ENCODE results near the gene ARPC5. TPM values are rescaled to one million over a fixed set of nuclear protein-coding genes. Genes with fewer than 3 reads are reported as not detected.
A peak's percentile ranks its signal among the peaks of the same experiment; 100 is the strongest.

ARPC5 gene
- total and polyA plus RNA-seq, 9 of the 15 experiments (the other 6 are each of a cell fraction or from before 2014, with no cell fraction given), result 71.8 to 150 (median 91.6) TPM

DNA sequence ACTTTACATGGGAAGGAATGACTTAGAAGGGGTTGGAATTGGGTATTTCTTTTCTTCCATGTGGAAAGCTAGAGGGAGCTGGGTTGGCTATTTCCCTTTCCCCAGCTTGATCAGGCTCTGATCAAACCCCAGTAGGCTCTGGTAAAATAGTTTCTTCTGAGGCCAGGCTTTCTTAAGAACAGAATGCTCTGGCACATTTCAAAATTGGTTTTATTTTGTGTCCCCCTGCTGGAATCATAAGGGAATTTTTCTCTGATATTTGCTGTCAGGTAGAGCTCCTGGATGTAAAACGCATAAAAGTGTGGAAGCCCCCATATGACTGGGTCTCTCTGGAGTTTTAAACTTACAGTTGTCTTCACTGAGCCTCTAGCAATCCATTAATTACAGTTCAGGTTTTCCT, 34.6 kb upstream of the ARPC5 start:
- BruUV-seq (replicated peaks), result no TSS peak
- Histone ChIP-seq H3K9ac (ENCODE audit: insufficient read depth in 1 of 2, low read depth in 2 of 2, low read length in 2 of 2) (no peak overlapping the region), H2AFZ (ENCODE audit: low read depth, low read length) (no peak overlapping the region), H4K20me1 (replicated peaks; ENCODE audit: control insufficient read depth, insufficient read depth, low read length) (no peaks in the 10 kb centered on the region), H3K4me3 (no peak overlapping the region), H3K4me2 (ENCODE audit: insufficient read depth, low read length) (no peak overlapping the region), H3K27me3 (ENCODE audit: control insufficient read depth in 2 of 2, insufficient read depth in 2 of 2, low read length in 2 of 2) (peaks cover 0 to 3% of the 10 kb centered on the region in 2 experiments; a peak in 1 of 5 replicates), H3K9me1 (ENCODE audit: control insufficient read depth, insufficient read depth, low read length) (no peaks in the 10 kb centered on the region), H3K36me3 (ENCODE audit: control insufficient read depth, insufficient read depth, low read length) (no peaks in the 10 kb centered on the region), H3K9me3 (replicated peaks; ENCODE audit: control insufficient read depth, insufficient read depth, low read depth, low read length) (no peaks in the 10 kb centered on the region), H3K4me1 (replicated peaks in 1 of 2; ENCODE audit: control insufficient read depth in 2 of 2, insufficient read depth in 2 of 2, low read length in 2 of 2) (no peaks in the 10 kb centered on the region), H3K27ac (ENCODE audit: extremely low read depth, low read depth, low read length) (no peak overlapping the region), H3K79me2 (ENCODE audit: control insufficient read depth, insufficient read depth, low read length) (no peaks in the 10 kb centered on the region)
- TF ChIP-seq RBM39 (optimal IDR thresholded peaks at IDR 0.05; ENCODE audit: low read depth, low read length), result no peak
- peak; percentile 8 to 29 (median 24); a peak in 2 of 6 replicates for TF ChIP-seq CTCF (IDR thresholded peaks at IDR 0.05 in 2 of 3, conservative IDR thresholded peaks at IDR 0.05 in 1 of 3; ENCODE audit: insufficient read depth in 2 of 3, low read depth in 1 of 3, low read length in 3 of 3)
- ChIA-PET POLR2A (no interaction called here), CTCF (ENCODE audit: low intra/inter-chr PET ratio) (no interaction called here)
- intact Hi-C loops (cut with micrococcal nuclease) (no loop called here), in situ Hi-C loops (cut with MboI) (no loop called here)
- no peak for DNase-seq (ENCODE audit: extremely low read depth in 1 of 4, low spot score in 3 of 4)
- ATAC-seq, result no peak
- WGBS (ENCODE audit: insufficient coverage, low coverage, missing lambda C conversion rate), result 0% methylated on average over 1 of the region's 1 CpG
- FAIRE-seq, result no peak

DNA sequence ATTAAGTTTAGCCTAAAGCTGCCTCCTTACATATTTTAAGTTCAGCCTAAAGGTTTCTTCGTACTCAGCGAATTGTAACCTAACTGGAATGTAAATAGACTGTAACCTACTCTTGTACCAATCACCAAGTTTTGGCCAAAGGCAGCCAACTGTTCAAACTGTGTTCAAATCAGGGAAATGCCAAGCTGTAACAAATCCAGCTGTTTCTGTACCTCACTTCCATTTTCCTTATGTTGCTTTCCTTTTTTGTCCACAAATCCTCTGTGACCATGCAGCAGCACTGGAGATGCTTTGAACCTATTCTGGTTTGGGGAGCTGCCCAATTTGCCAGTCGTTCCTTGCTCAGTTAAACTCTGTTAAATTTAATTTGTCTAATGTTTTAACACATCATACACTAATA, 20.8 kb upstream of the ARPC5 start:
- intact Hi-C loops (cut with micrococcal nuclease), result loop anchor here (5.0 kb wide), 3 partner anchors 376 to 1006 kb away; no protein-coding TSS in a partner anchor

More for the DNA sequence above, 20.8 kb upstream of the ARPC5 start:
- TF ChIP-seq STAT5B (CRISPR knock-in tag; IDR thresholded peaks at IDR 0.05), result no peak
- Histone ChIP-seq H3K9me3 (replicated peaks; ENCODE audit: control insufficient read depth, insufficient read depth, low read depth, low read length) (no peaks in the 10 kb centered on the region), H3K9me1 (ENCODE audit: control insufficient read depth, insufficient read depth, low read length) (no peaks in the 10 kb centered on the region), H3K4me2 (ENCODE audit: insufficient read depth, low read length) (no peak overlapping the region), H3K36me3 (ENCODE audit: control insufficient read depth, insufficient read depth, low read length) (no peaks in the 10 kb centered on the region), H2AFZ (ENCODE audit: low read depth, low read length) (no peak overlapping the region), H3K79me2 (ENCODE audit: control insufficient read depth, insufficient read depth, low read length) (no peaks in the 10 kb centered on the region), H3K4me1 (replicated peaks in 1 of 2; ENCODE audit: control insufficient read depth in 2 of 2, insufficient read depth in 2 of 2, low read length in 2 of 2) (no peaks in the 10 kb centered on the region), H3K27me3 (ENCODE audit: control insufficient read depth in 2 of 2, insufficient read depth in 2 of 2, low read length in 2 of 2) (peaks cover 0 to 14% of the 10 kb centered on the region in 2 experiments; a peak in 1 of 5 replicates), H3K4me3 (no peak overlapping the region), H3K27ac (ENCODE audit: extremely low read depth, low read depth, low read length) (no peak overlapping the region), H3K9ac (ENCODE audit: insufficient read depth in 1 of 2, low read depth in 2 of 2, low read length in 2 of 2) (no peak overlapping the region), H4K20me1 (replicated peaks; ENCODE audit: control insufficient read depth, insufficient read depth, low read length) (no peaks in the 10 kb centered on the region)
- POLR2A ChIA-PET, result interaction anchor here (1.3 kb wide), 1 partner anchor 30 kb away, joined by 3 read pairs; no protein-coding TSS in a partner anchor
- CTCF ChIA-PET (ENCODE audit: low intra/inter-chr PET ratio), result interaction anchor here (0.7 to 2.4 kb wide), 6 partner anchors 12 to 259 kb away, joined by 3 to 18 read pairs (median 5); no protein-coding TSS in a partner anchor
- DNase-seq (ENCODE audit: extremely low read depth in 1 of 4, low spot score in 3 of 4) (no peak), ATAC-seq (no peak), FAIRE-seq (no peak)
- BruUV-seq (replicated peaks), result no TSS peak
- in situ Hi-C loops (cut with MboI), result loop anchor here (10.0 kb wide), 1 partner anchor 248 kb away; no protein-coding TSS in a partner anchor
- 4% methylated on average over 3 of the region's 3 CpGs for WGBS (ENCODE audit: insufficient coverage, low coverage, missing lambda C conversion rate)

All from K562 (cell line).